DND-41 (cell line): ENCODE results near the gene SPTSSA.
"Not testable (repeated sequence)": the region's sequence is repeated elsewhere in the genome, so short reads cannot be mapped to it uniquely, and the experiment has no call there.

Source experiments
- ATAC-seq: fragments of 200-7000 bp; cut with Tn5 transposase; 3 replicates; pipeline ENCODE4 v1.9.1; 2021; ENCODE audit warnings: low read depth; ENCODE audit not compliant: insufficient read depth
- DNase-seq: peaks from one replicate; pipeline ENCODE4 v3.0.0-alpha.2; 2020
- H2AFZ ChIP-seq: 2 replicates; pipeline ENCODE4 v1.6.0; 2012; ENCODE audit warnings: low read depth, low read length
- H3K27ac ChIP-seq: 2 replicates; pipeline ENCODE4 v1.5.1; 2012; ENCODE audit warnings: low read length, inconsistent platforms
- H3K27me3 ChIP-seq: fragments of 200-600 bp; sonication (generic); 2 replicates; pipeline ENCODE4 v1.6.0; 2012; ENCODE audit warnings: low read length, mild to moderate bottlenecking, inconsistent platforms; ENCODE audit not compliant: insufficient read depth, poor library complexity
- H3K36me3 ChIP-seq: 2 replicates; pipeline ENCODE4 v1.5.1; 2012; ENCODE audit warnings: low read length, inconsistent platforms; ENCODE audit not compliant: insufficient read depth
- H3K4me1 ChIP-seq: 2 replicates; pipeline ENCODE4 v1.5.1; 2012; ENCODE audit warnings: mild to moderate bottlenecking, low read length; ENCODE audit not compliant: insufficient read depth
- H3K4me2 ChIP-seq: 2 replicates; pipeline ENCODE4 v1.6.0; 2012; ENCODE audit warnings: mild to moderate bottlenecking, moderate library complexity, low read length, inconsistent platforms; ENCODE audit not compliant: insufficient read depth
- H3K4me3 ChIP-seq, 2 experiments: fragments of 200-600 bp in 1 of 2; shearing (Covaris generic) in 1 of 2; 2 replicates each; pipeline ENCODE4 v1.5.1; 2012 to 2016; ENCODE audit warnings: inconsistent platforms in 2 of 2, low read length in 2 of 2, mild to moderate bottlenecking in 2 of 2, low read depth in 1 of 2, moderate library complexity in 1 of 2
- H3K79me2 ChIP-seq: 2 replicates; pipeline ENCODE4 v1.6.0; 2012; ENCODE audit warnings: low read length, inconsistent platforms; ENCODE audit not compliant: insufficient read depth
- H3K9ac ChIP-seq: 2 replicates; pipeline ENCODE4 v1.6.0; 2012; ENCODE audit warnings: low read depth, mild to moderate bottlenecking, inconsistent platforms, low read length, moderate library complexity
- H3K9me3 ChIP-seq: 2 replicates; pipeline ENCODE4 v1.5.1; 2012; ENCODE audit warnings: low read length, moderate library complexity, mild to moderate bottlenecking, inconsistent platforms; ENCODE audit not compliant: insufficient read depth, severe bottlenecking
- H4K20me1 ChIP-seq: 2 replicates; pipeline ENCODE4 v1.6.0; 2012; ENCODE audit warnings: low read length; ENCODE audit not compliant: insufficient read depth
- EZH2 ChIP-seq: IDR thresholded peaks from 3 replicates; pipeline ENCODE4 v1.6.1; 2012; ENCODE audit warnings: borderline replicate concordance, low read depth, mild to moderate bottlenecking, moderate library complexity, low read length, inconsistent platforms; ENCODE audit not compliant: severe bottlenecking
- TF ChIP-seq, protein P1 (sequence below): IDR thresholded peaks from 2 replicates; pipeline ENCODE4 v1.5.1; 2012; ENCODE audit warnings: borderline replicate concordance, low read length, moderate library complexity, mild to moderate bottlenecking; ENCODE audit not compliant: poor library complexity, severe bottlenecking; ENCODE audit errors: extremely low read depth

SPTSSA gene

DNA sequence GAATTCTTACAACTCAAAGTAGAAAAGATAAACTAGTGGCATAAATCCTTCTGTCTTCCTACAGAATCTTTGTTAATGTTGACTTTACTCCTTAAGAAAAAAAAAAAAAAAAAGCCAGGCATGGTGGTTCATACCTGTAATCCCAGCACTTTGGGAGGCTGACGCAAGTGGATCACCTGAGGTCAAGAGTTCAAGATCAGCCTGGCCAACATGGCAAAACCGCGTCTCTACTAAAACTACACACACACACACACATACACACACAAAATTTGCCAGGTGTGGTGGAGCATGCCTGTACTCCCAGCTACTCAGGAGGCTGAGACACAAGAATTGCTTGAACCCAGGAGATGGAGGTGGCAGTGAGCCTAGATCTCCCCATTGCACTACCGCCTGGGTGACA lies 17.7 kb upstream of the SPTSSA start:
- H3K4me1 ChIP-seq, result no peaks in the 10 kb centered on the region
- no peak overlapping the region for H3K9ac ChIP-seq
- H3K36me3 ChIP-seq, result no peaks in the 10 kb centered on the region
- H3K79me2 ChIP-seq, result no peaks in the 10 kb centered on the region
- no peak for DNase-seq
- H3K4me2 ChIP-seq, result no peak overlapping the region
- H4K20me1 ChIP-seq, result no peaks in the 10 kb centered on the region
- ATAC-seq, result no peak
- no peak for TF ChIP-seq EZH2
- TF ChIP-seq, protein P1, sequence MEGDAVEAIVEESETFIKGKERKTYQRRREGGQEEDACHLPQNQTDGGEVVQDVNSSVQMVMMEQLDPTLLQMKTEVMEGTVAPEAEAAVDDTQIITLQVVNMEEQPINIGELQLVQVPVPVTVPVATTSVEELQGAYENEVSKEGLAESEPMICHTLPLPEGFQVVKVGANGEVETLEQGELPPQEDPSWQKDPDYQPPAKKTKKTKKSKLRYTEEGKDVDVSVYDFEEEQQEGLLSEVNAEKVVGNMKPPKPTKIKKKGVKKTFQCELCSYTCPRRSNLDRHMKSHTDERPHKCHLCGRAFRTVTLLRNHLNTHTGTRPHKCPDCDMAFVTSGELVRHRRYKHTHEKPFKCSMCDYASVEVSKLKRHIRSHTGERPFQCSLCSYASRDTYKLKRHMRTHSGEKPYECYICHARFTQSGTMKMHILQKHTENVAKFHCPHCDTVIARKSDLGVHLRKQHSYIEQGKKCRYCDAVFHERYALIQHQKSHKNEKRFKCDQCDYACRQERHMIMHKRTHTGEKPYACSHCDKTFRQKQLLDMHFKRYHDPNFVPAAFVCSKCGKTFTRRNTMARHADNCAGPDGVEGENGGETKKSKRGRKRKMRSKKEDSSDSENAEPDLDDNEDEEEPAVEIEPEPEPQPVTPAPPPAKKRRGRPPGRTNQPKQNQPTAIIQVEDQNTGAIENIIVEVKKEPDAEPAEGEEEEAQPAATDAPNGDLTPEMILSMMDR, result no peak
- no peak overlapping the region for H3K27ac ChIP-seq
- no peaks in the 10 kb centered on the region for H3K9me3 ChIP-seq
- no peak overlapping the region for H2AFZ ChIP-seq
- no peak overlapping the region for H3K4me3 ChIP-seq
- no peaks in the 10 kb centered on the region for H3K27me3 ChIP-seq

DNA sequence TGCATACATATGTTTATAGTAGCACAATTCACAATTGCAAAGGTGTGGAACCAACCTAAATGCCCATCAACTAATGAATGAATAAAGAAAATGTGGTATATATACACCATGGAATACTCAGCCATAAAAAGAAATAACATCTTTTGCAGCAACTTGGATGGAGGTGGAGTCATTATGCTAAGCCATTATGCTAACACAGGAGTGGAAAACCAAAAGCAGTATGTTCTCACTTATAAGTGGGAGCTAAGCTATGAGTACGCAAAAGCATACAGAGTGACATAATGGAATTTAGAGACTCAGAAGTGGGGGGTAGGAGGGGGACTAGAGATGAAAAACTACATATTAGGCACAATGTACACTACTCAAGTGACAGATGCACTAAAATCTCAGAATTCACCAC lies 16.2 kb upstream of the SPTSSA start:
- H3K79me2 ChIP-seq, result no peaks in the 10 kb centered on the region
- DNase-seq (no peak), ATAC-seq (no peak)
- H3K36me3 ChIP-seq, result no peaks in the 10 kb centered on the region
- no peaks in the 10 kb centered on the region for H3K4me1 ChIP-seq
- H3K9ac ChIP-seq, result no peak overlapping the region
- H3K4me2 ChIP-seq, result no peak overlapping the region
- H3K4me3 ChIP-seq, result no peak overlapping the region
- no peaks in the 10 kb centered on the region for H4K20me1 ChIP-seq
- no peak for TF ChIP-seq EZH2
- TF ChIP-seq, protein P1, result no peak
- H3K27me3 ChIP-seq, result no peaks in the 10 kb centered on the region
- H3K9me3 ChIP-seq, result no peaks in the 10 kb centered on the region
- no peak overlapping the region for H2AFZ ChIP-seq
- no peak overlapping the region for H3K27ac ChIP-seq

DNA sequence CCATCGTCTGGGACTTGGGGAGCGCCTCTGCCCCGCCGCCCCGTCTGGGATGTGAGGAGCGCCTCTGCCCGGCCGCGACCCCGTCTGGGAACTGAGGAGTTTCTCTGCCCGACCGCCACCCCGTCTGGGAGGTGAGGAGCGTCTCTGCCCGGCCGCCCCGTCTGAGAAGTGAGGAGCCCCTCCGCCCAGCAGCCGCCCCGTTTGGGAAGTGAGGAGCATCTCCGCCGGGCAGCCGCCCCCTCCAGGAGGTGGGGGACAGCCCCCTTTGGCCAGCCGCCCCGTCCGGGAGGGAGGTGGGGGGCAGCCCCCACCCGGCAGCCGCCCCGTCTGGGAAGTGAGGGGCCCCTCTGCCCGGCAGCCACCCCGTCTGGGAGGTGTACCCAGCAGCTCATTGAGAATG lies 14.0 kb upstream of the SPTSSA start:
- ATAC-seq, H3K9ac ChIP-seq, H3K36me3 ChIP-seq, H3K9me3 ChIP-seq, H3K27me3 ChIP-seq, H3K79me2 ChIP-seq, H3K4me1 ChIP-seq, DNase-seq, H3K4me3 ChIP-seq, H3K4me2 ChIP-seq, H2AFZ ChIP-seq, H4K20me1 ChIP-seq, H3K27ac ChIP-seq: not testable (repeated sequence)

DNA sequence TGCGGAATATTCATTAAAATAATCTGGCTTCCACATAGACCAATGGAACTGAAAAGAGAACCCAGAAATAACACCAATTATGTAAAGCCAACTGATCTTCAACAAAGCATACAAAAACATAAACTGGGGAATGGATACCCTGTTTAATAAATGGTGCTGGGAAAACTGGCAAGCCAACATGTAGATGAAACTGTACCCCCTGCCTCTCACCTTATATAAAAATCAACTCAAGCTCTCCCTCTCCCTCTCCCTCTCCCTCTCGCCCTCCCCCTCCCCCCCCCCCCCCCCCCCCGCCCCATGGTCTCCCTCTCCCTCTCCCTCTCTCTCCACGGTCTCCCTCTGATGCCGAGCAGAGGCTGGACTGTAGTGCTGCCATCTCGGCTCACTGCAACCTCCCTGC lies 13.1 kb upstream of the SPTSSA start:
- no peak overlapping the region for H3K4me2 ChIP-seq
- no peaks in the 10 kb centered on the region for H3K4me1 ChIP-seq
- H3K36me3 ChIP-seq, result no peaks in the 10 kb centered on the region
- H3K4me3 ChIP-seq, result no peak overlapping the region
- H4K20me1 ChIP-seq, result no peaks in the 10 kb centered on the region
- H3K79me2 ChIP-seq, result no peaks in the 10 kb centered on the region
- DNase-seq (no peak), ATAC-seq (no peak)
- TF ChIP-seq EZH2, result no peak
- TF ChIP-seq, protein P1, result no peak
- no peak overlapping the region for H3K27ac ChIP-seq
- no peaks in the 10 kb centered on the region for H3K27me3 ChIP-seq
- no peak overlapping the region for H3K9ac ChIP-seq
- no peak overlapping the region for H2AFZ ChIP-seq
- H3K9me3 ChIP-seq, result no peaks in the 10 kb centered on the region
